Progenitor cell of endocrine pancreas (in vitro differentiated cells): ENCODE measurements around the gene RNASE11. TPM values are rescaled to one million over a fixed set of nuclear protein-coding genes. Genes with fewer than 3 reads are reported as not detected.

ENCODE experiments used
- DNase-seq: peaks from one replicate; pipeline ENCODE4 v3.0.0; 2021; ENCODE audit warnings: low spot score; ENCODE audit not compliant: unreplicated experiment
- H3K27ac Mint-ChIP-seq: 2 replicates; pipeline ENCODE4 v1.8.0; 2021; ENCODE audit warnings: mild to moderate bottlenecking, moderate library complexity, mixed read lengths
- H3K27me3 Mint-ChIP-seq: 2 replicates; pipeline ENCODE4 v1.8.0; 2021; ENCODE audit warnings: mixed read lengths
- H3K36me3 Mint-ChIP-seq: 2 replicates; pipeline ENCODE4 v1.8.0; 2022; ENCODE audit warnings: mixed read lengths; ENCODE audit not compliant: insufficient read depth
- H3K4me1 Mint-ChIP-seq: 2 replicates; pipeline ENCODE4 v1.8.0; 2021; ENCODE audit warnings: low read depth, mixed read lengths
- H3K4me3 Mint-ChIP-seq: 2 replicates; pipeline ENCODE4 v1.8.0; 2021; ENCODE audit warnings: low read depth, mild to moderate bottlenecking, moderate library complexity, mixed read lengths
- H3K9me3 Mint-ChIP-seq: 2 replicates; pipeline ENCODE4 v1.8.0; 2021; ENCODE audit warnings: low read depth, mixed read lengths
- total RNA-seq: library from RNA; stranded (reverse); gene quantifications from 2 replicates; pipeline ENCODE4 v1.2.1, GENCODE V29; 2021
- TF ChIP-seq, protein P1 (sequence below): fragments of 200-600 bp; sonication (generic); IDR thresholded peaks from one replicate; pipeline ENCODE4 v1.5.0; 2021; ENCODE audit warnings: antibody characterized with exemption, mild to moderate bottlenecking; ENCODE audit not compliant: unreplicated experiment

RNASE11 gene
- total RNA-seq, 1 donor from 2014 or later: not detected

DNA sequence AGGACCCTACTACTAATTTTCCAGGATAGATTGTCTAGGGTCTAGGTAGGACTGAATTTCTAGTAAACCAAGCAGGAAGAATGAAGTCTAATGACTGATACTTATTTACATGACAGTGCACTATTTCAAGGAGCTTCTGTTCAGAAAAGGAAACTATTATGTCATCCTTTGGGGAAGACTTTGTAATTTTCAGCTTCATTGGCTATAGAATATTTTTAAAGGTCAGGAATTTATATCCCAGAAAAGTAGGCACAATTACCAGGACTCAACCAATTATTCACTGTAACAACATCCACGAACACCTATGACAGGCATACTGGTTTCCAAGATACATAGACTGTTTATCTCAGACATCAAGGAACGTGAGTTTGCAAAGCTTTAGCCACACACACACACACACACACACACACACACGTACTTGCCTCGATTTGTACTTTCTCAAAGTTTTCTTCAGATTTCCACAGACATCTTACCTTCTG lies 30.5 kb upstream of the RNASE11 start:
- Mint-ChIP-seq H3K4me1 (peaks cover 4% of the 10 kb centered on the region), H3K9me3 (no peaks in the 10 kb centered on the region), H3K27ac (no peak overlapping the region), H3K27me3 (peaks cover 18% of the 10 kb centered on the region), H3K4me3 (no peak overlapping the region), H3K36me3 (no peaks in the 10 kb centered on the region)
- TF ChIP-seq, protein P1, sequence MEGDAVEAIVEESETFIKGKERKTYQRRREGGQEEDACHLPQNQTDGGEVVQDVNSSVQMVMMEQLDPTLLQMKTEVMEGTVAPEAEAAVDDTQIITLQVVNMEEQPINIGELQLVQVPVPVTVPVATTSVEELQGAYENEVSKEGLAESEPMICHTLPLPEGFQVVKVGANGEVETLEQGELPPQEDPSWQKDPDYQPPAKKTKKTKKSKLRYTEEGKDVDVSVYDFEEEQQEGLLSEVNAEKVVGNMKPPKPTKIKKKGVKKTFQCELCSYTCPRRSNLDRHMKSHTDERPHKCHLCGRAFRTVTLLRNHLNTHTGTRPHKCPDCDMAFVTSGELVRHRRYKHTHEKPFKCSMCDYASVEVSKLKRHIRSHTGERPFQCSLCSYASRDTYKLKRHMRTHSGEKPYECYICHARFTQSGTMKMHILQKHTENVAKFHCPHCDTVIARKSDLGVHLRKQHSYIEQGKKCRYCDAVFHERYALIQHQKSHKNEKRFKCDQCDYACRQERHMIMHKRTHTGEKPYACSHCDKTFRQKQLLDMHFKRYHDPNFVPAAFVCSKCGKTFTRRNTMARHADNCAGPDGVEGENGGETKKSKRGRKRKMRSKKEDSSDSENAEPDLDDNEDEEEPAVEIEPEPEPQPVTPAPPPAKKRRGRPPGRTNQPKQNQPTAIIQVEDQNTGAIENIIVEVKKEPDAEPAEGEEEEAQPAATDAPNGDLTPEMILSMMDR: no peak
- DNase-seq: no peak

DNA sequence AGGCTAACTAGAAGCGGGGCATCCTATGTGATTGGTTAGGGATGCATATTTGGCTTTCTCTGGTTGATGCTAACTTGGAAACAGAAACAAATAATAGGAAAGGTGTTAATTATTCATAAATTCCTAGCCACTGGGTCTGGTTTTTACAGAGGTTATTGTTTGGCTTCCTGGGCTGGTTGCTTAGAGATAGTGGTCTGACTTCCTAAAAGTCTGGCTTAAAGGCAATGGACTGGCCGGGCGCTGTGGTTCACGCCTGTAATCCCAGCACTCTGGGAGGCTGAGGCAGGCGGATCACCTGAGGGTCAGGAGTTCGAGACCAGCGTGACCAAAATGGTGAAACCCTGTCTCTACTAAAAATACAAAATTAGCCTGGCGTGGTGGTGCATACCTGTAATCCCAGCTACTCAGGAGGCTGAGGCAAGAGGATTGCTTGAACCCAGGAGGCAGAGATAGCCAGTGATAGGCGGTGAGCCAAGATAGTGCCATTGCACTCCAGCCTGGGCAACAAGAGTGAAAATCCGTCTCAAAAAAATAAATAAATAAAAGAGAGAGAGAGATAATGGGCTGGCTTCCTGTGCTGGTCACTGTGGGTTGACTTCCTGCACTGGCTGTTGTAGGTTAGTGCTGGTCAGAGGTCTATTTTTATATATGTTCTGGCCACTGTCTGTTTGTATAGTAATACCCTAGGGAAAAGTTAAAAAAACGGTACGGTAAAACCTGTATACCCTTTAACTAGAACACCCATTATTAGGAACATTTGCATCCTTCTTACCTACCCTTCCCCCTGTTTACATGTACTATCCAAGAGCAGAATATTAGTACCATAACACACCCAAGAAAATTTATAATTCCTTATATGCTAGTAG lies 29.6 kb upstream of the RNASE11 start:
- Mint-ChIP-seq H3K36me3 (no peaks in the 10 kb centered on the region), H3K4me1 (peaks cover 3% of the 10 kb centered on the region), H3K27me3 (peaks cover 8% of the 10 kb centered on the region), H3K27ac (no peak overlapping the region), H3K9me3 (no peaks in the 10 kb centered on the region), H3K4me3 (no peak overlapping the region)
- DNase-seq: no peak
- TF ChIP-seq, protein P1: no peak

DNA sequence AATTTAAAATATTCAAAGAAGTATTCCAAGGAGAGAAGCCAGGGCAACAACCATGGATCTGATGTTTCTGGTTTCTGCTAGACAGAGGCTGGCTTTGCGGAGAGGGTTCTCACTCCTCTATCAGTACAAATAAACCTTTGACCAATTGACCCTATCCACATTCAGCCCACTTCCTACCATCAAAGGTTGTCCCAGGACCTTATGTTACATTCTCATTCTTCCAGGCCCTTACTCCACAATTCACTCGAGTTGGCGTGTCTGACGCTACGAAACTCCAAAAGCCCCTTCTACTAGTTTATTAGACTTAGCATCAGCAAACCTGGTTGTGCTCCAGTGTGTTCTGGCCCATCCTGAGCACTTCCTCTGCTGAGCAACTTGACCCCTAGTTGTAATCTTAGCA lies 28.2 kb upstream of the RNASE11 start:
- Mint-ChIP-seq H3K9me3 (no peaks in the 10 kb centered on the region), H3K27me3 (no peaks in the 10 kb centered on the region), H3K4me1 (peaks cover 3% of the 10 kb centered on the region), H3K27ac (no peak overlapping the region), H3K4me3 (no peak overlapping the region), H3K36me3 (no peaks in the 10 kb centered on the region)
- DNase-seq: no peak
- TF ChIP-seq, protein P1: no peak

DNA sequence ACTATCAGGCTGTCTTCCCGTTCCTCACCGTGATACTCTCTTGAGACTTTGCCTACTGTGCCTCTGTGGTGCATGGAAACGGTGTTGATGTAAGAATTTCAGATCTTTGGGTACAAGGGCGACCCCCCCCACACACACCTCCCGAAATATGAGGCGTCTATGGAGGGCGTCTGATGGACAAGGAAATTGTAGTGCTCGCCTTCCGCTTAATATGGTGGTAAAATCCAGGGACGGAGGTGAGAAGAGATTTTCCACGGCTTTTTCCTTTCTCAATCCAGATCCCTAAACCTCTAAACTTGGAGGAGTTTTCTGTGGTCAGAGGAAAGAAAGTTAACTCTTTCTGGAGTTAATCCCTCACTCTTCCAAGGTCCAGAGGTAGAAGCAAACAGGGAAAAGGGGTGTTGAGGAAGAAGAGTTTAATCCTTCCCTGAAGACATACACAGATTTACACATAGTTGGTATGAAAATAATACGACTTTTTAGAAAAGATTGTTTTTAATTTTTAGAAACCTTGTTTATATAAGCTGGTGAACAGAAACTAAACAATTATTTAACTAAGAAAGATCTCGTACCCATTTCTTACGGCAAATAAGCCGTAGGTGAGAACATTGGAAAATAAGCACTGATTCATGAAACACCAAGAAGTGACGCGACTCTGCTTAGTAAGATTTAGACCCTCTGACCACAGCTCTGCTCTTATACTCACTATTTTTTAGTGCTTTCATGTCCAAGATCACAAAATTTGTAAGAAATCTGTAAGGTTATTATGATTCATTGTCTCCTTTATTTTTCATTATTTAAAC lies 26.4 kb upstream of the RNASE11 start:
- Mint-ChIP-seq H3K27ac (no peak overlapping the region), H3K4me3 (no peak overlapping the region), H3K4me1 (peaks cover 3% of the 10 kb centered on the region), H3K9me3 (no peaks in the 10 kb centered on the region), H3K36me3 (no peaks in the 10 kb centered on the region), H3K27me3 (no peaks in the 10 kb centered on the region)
- TF ChIP-seq, protein P1: no peak
- DNase-seq: no peak
